NCI-H1417 (cell line): ENCODE results near the gene WWOX.
"Not testable (repeated sequence)": the region's sequence is repeated elsewhere in the genome, so short reads cannot be mapped to it uniquely, and the experiment has no call there.

ENCODE experiments used
- DNase-seq, 3 experiments: peaks; one replicate each; lab custom pipeline; 2025; lab: John Stamatoyannopoulos, UW

The WWOX gene

GRCh38 chr16:78571898-78572358 lies 472.5 kb downstream of the WWOX start:
- no peak for DNase-seq

- no peak for DNase-seq
Observed at GRCh38 chr16:78574571-78574970, 475.1 kb downstream of the WWOX start.

- DNase-seq: no peak
Observed at GRCh38 chr16:78576941-78577340, 477.5 kb downstream of the WWOX start.

- no peak for DNase-seq
Observed at GRCh38 chr16:78577630-78578029, 478.2 kb downstream of the WWOX start.

- peak in 1 of 3 experiments; percentile 12 for DNase-seq
Observed at GRCh38 chr16:78579020-78579419, 479.6 kb downstream of the WWOX start.

- peak in 1 of 3 experiments; percentile 83 for DNase-seq
Observed at GRCh38 chr16:78583441-78583840, 484.0 kb downstream of the WWOX start.

- no peak for DNase-seq
Observed at GRCh38 chr16:78584213-78584860, 484.9 kb downstream of the WWOX start.

GRCh38 chr16:78584991-78585390 lies 485.5 kb downstream of the WWOX start:
- no peak for DNase-seq

- DNase-seq: no peak
Observed at GRCh38 chr16:78589331-78589730, 489.9 kb downstream of the WWOX start.

- no peak for DNase-seq
Observed at GRCh38 chr16:78591682-78592103, 492.2 kb downstream of the WWOX start.

GRCh38 chr16:78592111-78592510 lies 492.7 kb downstream of the WWOX start:
- DNase-seq: no peak

GRCh38 chr16:78593352-78593751 lies 493.9 kb downstream of the WWOX start:
- no peak for DNase-seq

- DNase-seq: no peak
Observed at GRCh38 chr16:78594191-78594590, 494.7 kb downstream of the WWOX start.

GRCh38 chr16:78596348-78596995 lies 497.0 kb downstream of the WWOX start:
- DNase-seq: no peak

- no peak for DNase-seq
Observed at GRCh38 chr16:78596996-78597422, 497.6 kb downstream of the WWOX start.

- no peak for DNase-seq
Observed at GRCh38 chr16:78597809-78598570, 498.5 kb downstream of the WWOX start.

GRCh38 chr16:78599271-78599670 lies 499.8 kb downstream of the WWOX start:
- DNase-seq: no peak

- not testable (repeated sequence) for DNase-seq
Observed at GRCh38 chr16:78604423-78605062, 505.1 kb downstream of the WWOX start.

GRCh38 chr16:78605548-78606101 lies 506.2 kb downstream of the WWOX start:
- peak in 1 of 3 experiments; percentile 29 for DNase-seq

GRCh38 chr16:78606545-78606944 lies 507.1 kb downstream of the WWOX start:
- peak; percentile 4 to 75 (median 18) for DNase-seq

- no peak for DNase-seq
Observed at GRCh38 chr16:78607022-78607421, 507.6 kb downstream of the WWOX start.

GRCh38 chr16:78607465-78607864 lies 508.0 kb downstream of the WWOX start:
- no peak for DNase-seq
